Mesothelial cell of epicardium (in vitro differentiated cells): ENCODE results near the gene POLD3. TPM values are rescaled to one million over a fixed set of nuclear protein-coding genes. Genes with fewer than 3 reads are reported as not detected.
A peak's percentile ranks its signal among the peaks of the same experiment; 100 is the strongest.

Source experiments
- DNase-seq, 2 experiments: peaks; one replicate each; pipeline ENCODE4 v3.0.0; 2021; ENCODE audit warnings: low spot score in 2 of 2; ENCODE audit not compliant: unreplicated experiment in 2 of 2
- H3K27ac Mint-ChIP-seq: 2 replicates; pipeline ENCODE4 v1.8.0; 2021; ENCODE audit warnings: mixed read lengths
- H3K27me3 Mint-ChIP-seq: 2 replicates; pipeline ENCODE4 v1.8.0; 2021; ENCODE audit warnings: low read depth, mixed read lengths
- H3K36me3 Mint-ChIP-seq: 2 replicates; pipeline ENCODE4 v1.8.0; 2021; ENCODE audit warnings: mixed read lengths
- H3K4me1 Mint-ChIP-seq: 2 replicates; pipeline ENCODE4 v1.8.0; 2021; ENCODE audit warnings: mixed read lengths
- H3K4me3 Mint-ChIP-seq: 2 replicates; pipeline ENCODE4 v1.8.0; 2021; ENCODE audit warnings: mild to moderate bottlenecking, moderate library complexity, mixed read lengths
- H3K9me3 Mint-ChIP-seq: 2 replicates; pipeline ENCODE4 v1.8.0; 2021; ENCODE audit warnings: mixed read lengths
- total RNA-seq: library from RNA; stranded (reverse); gene quantifications from 3 replicates; pipeline ENCODE4 v1.2.1, GENCODE V29; 2021
- TF ChIP-seq, protein P1 (sequence below): fragments of 200-600 bp; sonication (generic); IDR thresholded peaks from one replicate; pipeline ENCODE4 v1.5.0; 2021; ENCODE audit warnings: antibody characterized with exemption; ENCODE audit not compliant: unreplicated experiment

Gene POLD3
- total RNA-seq, 1 donor from 2014 or later = 21.7 TPM

GRCh38 chr11:74677131-74677530 lies 84.7 kb downstream of the POLD3 start:
- H3K4me1 Mint-ChIP-seq = peaks cover 14% of the 10 kb centered on the region
- no peaks in the 10 kb centered on the region for H3K27me3 Mint-ChIP-seq
- no peak overlapping the region for H3K4me3 Mint-ChIP-seq
- peak overlapping the region; percentile 1 for H3K27ac Mint-ChIP-seq
- DNase-seq = peak in 1 of 2 experiments; percentile 5
- H3K36me3 Mint-ChIP-seq = no peaks in the 10 kb centered on the region
- TF ChIP-seq, protein P1, sequence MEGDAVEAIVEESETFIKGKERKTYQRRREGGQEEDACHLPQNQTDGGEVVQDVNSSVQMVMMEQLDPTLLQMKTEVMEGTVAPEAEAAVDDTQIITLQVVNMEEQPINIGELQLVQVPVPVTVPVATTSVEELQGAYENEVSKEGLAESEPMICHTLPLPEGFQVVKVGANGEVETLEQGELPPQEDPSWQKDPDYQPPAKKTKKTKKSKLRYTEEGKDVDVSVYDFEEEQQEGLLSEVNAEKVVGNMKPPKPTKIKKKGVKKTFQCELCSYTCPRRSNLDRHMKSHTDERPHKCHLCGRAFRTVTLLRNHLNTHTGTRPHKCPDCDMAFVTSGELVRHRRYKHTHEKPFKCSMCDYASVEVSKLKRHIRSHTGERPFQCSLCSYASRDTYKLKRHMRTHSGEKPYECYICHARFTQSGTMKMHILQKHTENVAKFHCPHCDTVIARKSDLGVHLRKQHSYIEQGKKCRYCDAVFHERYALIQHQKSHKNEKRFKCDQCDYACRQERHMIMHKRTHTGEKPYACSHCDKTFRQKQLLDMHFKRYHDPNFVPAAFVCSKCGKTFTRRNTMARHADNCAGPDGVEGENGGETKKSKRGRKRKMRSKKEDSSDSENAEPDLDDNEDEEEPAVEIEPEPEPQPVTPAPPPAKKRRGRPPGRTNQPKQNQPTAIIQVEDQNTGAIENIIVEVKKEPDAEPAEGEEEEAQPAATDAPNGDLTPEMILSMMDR = no peak
- peaks cover 3% of the 10 kb centered on the region for H3K9me3 Mint-ChIP-seq

GRCh38 chr11:74678041-74678440 lies 85.7 kb downstream of the POLD3 start:
- Mint-ChIP-seq H3K4me3 (no peak overlapping the region), H3K9me3 (peaks cover 3% of the 10 kb centered on the region), H3K27ac (no peak overlapping the region), H3K4me1 (peaks cover 12% of the 10 kb centered on the region), H3K27me3 (no peaks in the 10 kb centered on the region), H3K36me3 (no peaks in the 10 kb centered on the region)
- TF ChIP-seq, protein P1 = no peak
- DNase-seq = no peak

DNA sequence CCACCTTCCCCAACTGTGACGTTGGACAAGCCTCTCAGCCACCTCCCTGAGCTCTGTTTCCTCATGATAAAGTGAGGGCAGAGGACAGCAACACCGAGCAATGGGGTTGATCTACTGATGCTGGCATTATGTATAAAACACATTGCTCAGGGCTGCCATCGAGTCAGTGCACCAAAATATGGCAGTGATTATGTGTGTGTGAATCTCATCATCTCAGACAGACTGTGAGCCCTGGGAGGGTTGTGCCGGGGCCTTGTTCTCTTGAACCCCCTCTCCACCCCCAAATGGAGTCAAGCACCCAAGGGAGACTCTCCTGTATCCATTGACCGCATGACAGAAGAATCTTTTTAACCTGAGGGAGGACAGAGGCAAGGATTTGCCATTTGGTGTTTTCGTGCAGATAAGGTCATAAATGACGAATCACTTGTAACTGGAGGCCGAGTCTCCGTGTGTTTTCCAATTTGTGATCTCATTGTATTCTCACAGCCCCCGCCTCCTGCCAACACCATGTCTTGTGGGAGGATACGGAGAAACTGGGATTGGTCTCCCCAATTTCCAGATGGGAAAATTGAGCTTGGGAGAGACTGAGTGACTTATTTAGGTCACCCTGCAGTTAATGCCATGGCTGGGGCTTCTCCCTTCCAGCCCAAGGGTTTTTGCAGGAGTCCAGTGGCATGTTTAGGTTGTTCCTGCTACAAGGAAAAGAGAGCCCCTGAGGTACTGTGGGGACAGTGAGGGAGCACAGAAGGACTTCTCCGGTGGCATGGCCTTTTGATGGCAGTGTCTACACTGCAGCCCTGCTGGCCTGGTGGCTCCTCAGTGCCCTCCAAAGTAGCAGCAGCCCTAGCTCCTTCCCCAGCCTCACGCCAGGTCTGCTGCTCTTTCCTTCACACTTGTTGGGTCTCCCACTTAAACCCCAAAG lies 86.5 kb downstream of the POLD3 start:
- TF ChIP-seq, protein P1 = no peak
- Mint-ChIP-seq H3K9me3 (peaks cover 3% of the 10 kb centered on the region), H3K4me3 (no peak overlapping the region), H3K4me1 (peaks cover 5% of the 10 kb centered on the region), H3K36me3 (no peaks in the 10 kb centered on the region), H3K27ac (no peak overlapping the region), H3K27me3 (no peaks in the 10 kb centered on the region)
- DNase-seq = peak in 1 of 2 experiments; percentile 13

DNA sequence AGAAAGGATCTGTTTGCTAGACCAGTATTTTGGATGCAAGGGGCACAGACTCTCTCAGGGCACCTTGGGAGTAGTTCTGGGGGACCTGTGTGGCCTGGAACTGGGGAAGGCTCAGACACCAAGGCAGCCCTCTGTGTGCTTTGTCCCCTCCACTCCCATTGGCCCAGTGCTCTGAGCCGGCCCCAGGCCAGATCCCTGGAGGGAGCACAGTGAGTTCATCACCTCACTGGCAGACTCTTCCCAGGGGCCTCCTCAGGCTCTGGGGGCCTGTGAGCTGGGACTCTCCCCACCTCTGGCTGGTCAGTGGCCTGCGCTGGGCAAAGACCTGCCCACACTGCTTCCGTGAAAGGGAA lies 87.1 kb downstream of the POLD3 start:
- Mint-ChIP-seq H3K36me3 (no peaks in the 10 kb centered on the region), H3K4me1 (peaks cover 4% of the 10 kb centered on the region)

DNA sequence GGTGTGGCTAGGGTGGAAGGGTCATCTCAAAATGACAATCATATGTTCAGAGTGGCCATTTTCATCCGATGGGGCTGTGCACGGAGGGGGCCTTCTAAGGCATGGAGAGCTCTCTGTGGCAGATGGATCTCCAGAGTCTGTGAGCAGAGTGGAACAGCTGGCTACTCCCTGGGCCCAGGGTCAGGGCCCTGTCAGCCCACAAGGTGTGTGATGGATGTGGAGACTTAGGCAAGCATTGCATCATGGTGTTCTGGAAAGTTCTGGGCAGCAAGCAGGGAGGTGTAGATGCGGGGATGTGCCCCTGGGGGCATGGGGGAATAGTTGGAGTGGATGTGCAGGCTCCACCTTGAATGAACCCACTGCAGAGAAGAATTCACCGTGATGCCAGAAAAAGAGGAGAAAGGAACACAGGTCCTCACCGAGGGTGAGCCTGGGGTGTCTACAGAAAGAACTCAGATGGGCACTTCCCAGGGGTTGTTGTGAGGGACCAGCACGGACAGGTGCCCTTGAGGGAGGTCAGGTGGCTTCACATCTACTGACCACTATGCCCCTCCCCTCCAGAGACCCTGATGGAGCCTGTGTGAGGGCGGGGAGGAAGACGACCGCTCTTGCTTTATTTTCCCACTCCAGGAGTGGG lies 87.8 kb downstream of the POLD3 start:
- peak in 1 of 2 experiments; percentile 27 for DNase-seq
- H3K4me3 Mint-ChIP-seq = no peak overlapping the region
- H3K9me3 Mint-ChIP-seq = no peaks in the 10 kb centered on the region
- peaks cover 4% of the 10 kb centered on the region for H3K4me1 Mint-ChIP-seq
- TF ChIP-seq, protein P1 = no peak
- no peak overlapping the region for H3K27ac Mint-ChIP-seq
- no peaks in the 10 kb centered on the region for H3K36me3 Mint-ChIP-seq
- H3K27me3 Mint-ChIP-seq = no peaks in the 10 kb centered on the region

More for the DNA sequence above, 87.1 kb downstream of the POLD3 start:
- Mint-ChIP-seq H3K27me3 (no peaks in the 10 kb centered on the region), H3K27ac (no peak overlapping the region), H3K9me3 (peaks cover 3% of the 10 kb centered on the region), H3K4me3 (no peak overlapping the region)
- DNase-seq = peak in 1 of 2 experiments; percentile 34
- TF ChIP-seq, protein P1 = no peak
